Gastrocnemius medialis (tissue), 4 donors: Measurements from ENCODE around the gene CCDC112. TPM values are rescaled to one million over a fixed set of nuclear protein-coding genes. Genes with fewer than 3 reads are reported as not detected.

ENCODE experiments used
- ATAC-seq, 2 donors: fragments of 150-250 bp; one replicate each; pipeline ENCODE4 v1.9.1; 2016
- DNase-seq, 2 donors: peaks; one replicate each; pipeline ENCODE4 v3.0.0-alpha.2; 2019
- H3K27ac ChIP-seq, 4 donors: fragments of 200-600 bp; sonication (generic); 1 replicate in 1 of 4; 2 replicates in 3 of 4; pipeline ENCODE4 v1.5.1; 2016 to 2018; ENCODE audit warnings: mild to moderate bottlenecking in 2 of 4, moderate library complexity in 1 of 4
- H3K27me3 ChIP-seq, 3 donors: fragments of 200-600 bp; sonication (generic) in 2 of 3; 1 replicate in 1 of 3; 2 replicates in 2 of 3; pipeline versions ENCODE4 v1.5.1 to v1.6.0; 2016 to 2019; ENCODE audit warnings: mild to moderate bottlenecking in 1 of 3, moderate library complexity in 1 of 3
- H3K36me3 ChIP-seq, 2 donors: fragments of 200-600 bp; sonication (generic) in 1 of 2; one replicate each; pipeline ENCODE4 v1.5.1; 2017 to 2018
- H3K4me1 ChIP-seq, 2 donors: fragments of 200-600 bp; sonication (generic) in 1 of 2; one replicate each; pipeline ENCODE4 v1.5.1; 2016 to 2017; ENCODE audit warnings: mild to moderate bottlenecking in 2 of 2
- H3K4me3 ChIP-seq, 4 donors: fragments of 200-600 bp; sonication (generic) in 3 of 4; 1 replicate in 1 of 4; 2 replicates in 3 of 4; pipeline ENCODE4 v1.5.1; 2016 to 2019; ENCODE audit warnings: mild to moderate bottlenecking in 2 of 4
- H3K9me3 ChIP-seq, 3 donors: fragments of 200-600 bp; sonication (generic) in 2 of 3; 1 replicate in 1 of 3; 2 replicates in 2 of 3; pipeline ENCODE4 v1.5.1; 2016 to 2019
- POLR2A ChIP-seq, 2 donors: fragments of 450-650 bp; IDR thresholded peaks; one replicate each; pipeline ENCODE4 v1.6.1; 2017; ENCODE audit warnings: antibody characterized with exemption in 2 of 2, mild to moderate bottlenecking in 2 of 2, moderate library complexity in 2 of 2
- in situ Hi-C, 4 donors: fragments of 200-750 bp; cut with MboI; loops; one replicate each; pipeline versions ENCODE4 v1.15.0 to v1.8.0; 2017; ENCODE audit warnings: low sequenced_read_pairs in 4 of 4
- intact Hi-C: fragments of 100-400 bp; cut with DNase I; formaldehyde crosslinking; loops from one replicate; pipeline ENCODE4 v1.15.1; 2023; ENCODE audit warnings: low total_unique reads
- total RNA-seq, 4 donors: library from RNA; depleted of rRNA; stranded (reverse); fragments of >200 nt; gene quantifications; one replicate each; pipeline versions ENCODE4 v1.1.0 to v1.2.3, GENCODE V29; 2016
- TF ChIP-seq, protein P1 (sequence below), 5 experiments: fragments of 450-650 bp in 3 of 5; fragments of 200-600 bp in 2 of 5; sonication (generic) in 2 of 5; IDR thresholded peaks in 4 of 5; conservative IDR thresholded peaks in 1 of 5; 1 replicate in 4 of 5; 2 replicates in 1 of 5; pipeline ENCODE4 v1.5.1; 2016 to 2019; ENCODE audit warnings: antibody characterized with exemption in 5 of 5, mild to moderate bottlenecking in 3 of 5, moderate library complexity in 3 of 5

CCDC112 gene
- total RNA-seq, 4 donors from 2014 or later = 2.1 to 4.8 (median 3.8) TPM

DNA sequence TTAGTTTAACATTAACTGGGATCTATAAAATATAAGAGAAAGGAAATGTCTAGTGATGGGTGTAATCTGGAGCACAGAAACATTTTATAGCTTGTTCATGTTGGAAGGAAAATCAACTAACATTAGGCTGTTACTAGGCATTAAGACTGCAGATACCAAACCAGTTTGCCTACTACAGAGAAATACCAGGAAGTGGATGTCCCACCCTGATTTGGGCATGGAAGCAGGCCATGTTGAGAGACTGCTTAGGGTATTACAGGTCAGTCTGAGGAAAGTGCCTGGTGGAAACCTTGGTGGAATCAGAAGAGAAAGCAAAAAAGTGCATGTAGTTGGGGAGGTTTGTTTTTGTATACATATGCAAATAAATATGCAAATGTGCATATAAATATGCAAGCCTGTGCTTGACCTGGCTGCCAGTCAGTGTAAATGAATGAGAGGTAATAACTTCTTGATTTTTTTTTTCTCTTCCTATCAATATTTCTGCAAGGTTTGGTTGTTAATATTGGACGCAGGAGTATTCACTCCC is 9.6 kb upstream of the CCDC112 start:
- Histone ChIP-seq H3K4me3 (no peak overlapping the region), H3K4me1 (no peaks in the 10 kb centered on the region), H3K27ac (no peak overlapping the region), H3K36me3 (no peaks in the 10 kb centered on the region), H3K27me3 (no peaks in the 10 kb centered on the region), H3K9me3 (no peaks in the 10 kb centered on the region)
- DNase-seq (no peak), ATAC-seq (no peak)
- intact Hi-C loops = no loop called here
- no peak for TF ChIP-seq POLR2A (IDR thresholded peaks at IDR 0.05)
- TF ChIP-seq, protein P1, sequence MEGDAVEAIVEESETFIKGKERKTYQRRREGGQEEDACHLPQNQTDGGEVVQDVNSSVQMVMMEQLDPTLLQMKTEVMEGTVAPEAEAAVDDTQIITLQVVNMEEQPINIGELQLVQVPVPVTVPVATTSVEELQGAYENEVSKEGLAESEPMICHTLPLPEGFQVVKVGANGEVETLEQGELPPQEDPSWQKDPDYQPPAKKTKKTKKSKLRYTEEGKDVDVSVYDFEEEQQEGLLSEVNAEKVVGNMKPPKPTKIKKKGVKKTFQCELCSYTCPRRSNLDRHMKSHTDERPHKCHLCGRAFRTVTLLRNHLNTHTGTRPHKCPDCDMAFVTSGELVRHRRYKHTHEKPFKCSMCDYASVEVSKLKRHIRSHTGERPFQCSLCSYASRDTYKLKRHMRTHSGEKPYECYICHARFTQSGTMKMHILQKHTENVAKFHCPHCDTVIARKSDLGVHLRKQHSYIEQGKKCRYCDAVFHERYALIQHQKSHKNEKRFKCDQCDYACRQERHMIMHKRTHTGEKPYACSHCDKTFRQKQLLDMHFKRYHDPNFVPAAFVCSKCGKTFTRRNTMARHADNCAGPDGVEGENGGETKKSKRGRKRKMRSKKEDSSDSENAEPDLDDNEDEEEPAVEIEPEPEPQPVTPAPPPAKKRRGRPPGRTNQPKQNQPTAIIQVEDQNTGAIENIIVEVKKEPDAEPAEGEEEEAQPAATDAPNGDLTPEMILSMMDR (IDR thresholded peaks at IDR 0.05 in 4 of 5, conservative IDR thresholded peaks at IDR 0.05 in 1 of 5) = no peak
- in situ Hi-C loops = loop anchor here in 1 of 4 donors (25.0 kb wide), 1 partner anchor 556 kb away; no protein-coding TSS in a partner anchor

DNA sequence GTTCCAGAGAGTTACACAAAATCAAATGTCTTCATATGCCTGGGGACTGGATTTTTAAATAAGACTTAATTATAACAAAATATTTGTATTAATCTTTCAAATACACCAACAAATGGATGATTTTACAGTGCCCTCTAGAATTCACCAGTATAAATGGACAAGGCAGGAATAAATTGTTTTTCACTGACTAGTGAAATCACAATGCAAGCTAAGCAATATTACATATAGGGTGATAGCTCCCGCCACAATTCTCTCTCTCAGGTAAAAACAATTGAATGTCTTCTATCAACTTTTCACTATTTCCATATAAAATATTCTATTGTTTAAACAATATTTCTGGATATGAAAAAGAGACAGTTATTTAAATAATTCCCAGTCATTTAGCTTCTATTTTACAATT is 8.0 kb upstream of the CCDC112 start:
- Histone ChIP-seq H3K9me3 (no peaks in the 10 kb centered on the region), H3K4me1 (no peaks in the 10 kb centered on the region), H3K27me3 (no peaks in the 10 kb centered on the region), H3K27ac (no peak overlapping the region), H3K4me3 (no peak overlapping the region), H3K36me3 (no peaks in the 10 kb centered on the region)
- TF ChIP-seq, protein P1 (IDR thresholded peaks at IDR 0.05 in 4 of 5, conservative IDR thresholded peaks at IDR 0.05 in 1 of 5) = no peak
- TF ChIP-seq POLR2A (IDR thresholded peaks at IDR 0.05) = no peak
- intact Hi-C loops (no loop called here), in situ Hi-C loops (loop anchor here in 1 of 4 donors (25.0 kb wide), 1 partner anchor 558 kb away; no protein-coding TSS in a partner anchor)
- DNase-seq (no peak), ATAC-seq (no peak)

DNA sequence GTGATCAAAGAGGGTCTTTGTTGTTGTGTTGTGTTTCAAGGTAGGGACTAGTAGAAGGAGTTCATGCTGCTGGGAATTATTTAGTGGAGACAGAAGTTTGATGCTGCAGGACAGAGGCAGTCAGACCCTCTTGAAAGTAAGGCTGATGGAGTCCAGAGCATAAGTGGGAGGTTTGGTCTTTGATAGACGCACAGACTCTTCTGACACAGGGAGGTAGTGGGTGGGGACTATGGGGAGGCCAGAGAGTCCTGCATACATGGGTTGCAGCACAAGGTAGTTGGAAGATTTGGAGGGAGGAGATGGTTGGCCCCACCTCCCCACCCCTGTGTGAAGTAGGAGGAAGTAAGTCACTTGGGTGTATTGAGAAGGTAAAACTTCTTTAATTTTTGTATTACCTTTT is 2.4 kb upstream of the CCDC112 start:
- DNase-seq (no peak), ATAC-seq (no peak)
- Histone ChIP-seq H3K27ac (no peak overlapping the region), H3K9me3 (no peaks in the 10 kb centered on the region), H3K27me3 (no peaks in the 10 kb centered on the region), H3K36me3 (no peaks in the 10 kb centered on the region), H3K4me3 (no peak overlapping the region), H3K4me1 (peaks cover 7 to 9% of the 10 kb centered on the region in 2 donors)
- in situ Hi-C loops (loop anchor here in 3 of 4 donors (25.0 kb wide), 3 partner anchors 538 to 788 kb away; partner anchors contain the start of genes AP3S1 (in 1 of the 3), ATG12 (in 1 of the 3) and COMMD10 (in 1 of the 3)), intact Hi-C loops (no loop called here)
- TF ChIP-seq, protein P1 (IDR thresholded peaks at IDR 0.05 in 4 of 5, conservative IDR thresholded peaks at IDR 0.05 in 1 of 5) = no peak
- no peak for TF ChIP-seq POLR2A (IDR thresholded peaks at IDR 0.05)

DNA sequence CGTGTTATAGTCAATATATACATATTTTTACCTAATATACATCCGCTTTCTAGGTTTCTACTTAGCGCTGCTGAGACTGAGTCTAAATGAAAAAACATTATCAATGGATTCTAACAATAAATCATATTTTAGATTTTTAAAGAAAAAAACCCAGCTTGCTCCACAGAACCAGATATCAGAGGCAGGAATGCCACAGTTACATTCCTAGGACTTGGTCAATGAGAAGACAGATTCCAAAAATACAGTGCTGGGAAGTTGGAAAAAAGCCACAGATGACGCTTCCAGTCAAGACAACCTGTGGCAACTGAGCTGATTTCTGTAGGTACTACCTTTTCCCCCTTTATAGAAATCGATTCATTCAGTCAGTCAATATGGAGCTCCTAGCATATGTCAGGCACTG is 577 bp upstream of the CCDC112 start:
- in situ Hi-C loops (loop anchor here in 3 of 4 donors (25.0 kb wide), 3 partner anchors 540 to 790 kb away; partner anchors contain the start of genes AP3S1 (in 1 of the 3), ATG12 (in 1 of the 3) and COMMD10 (in 1 of the 3)), intact Hi-C loops (no loop called here)
- ATAC-seq (no peak), DNase-seq (no peak)
- H3K4me1 ChIP-seq = peaks cover 7 to 9% of the 10 kb centered on the region in 2 donors
- no peaks in the 10 kb centered on the region for H3K9me3 ChIP-seq
- TF ChIP-seq, protein P1 (IDR thresholded peaks at IDR 0.05 in 4 of 5, conservative IDR thresholded peaks at IDR 0.05 in 1 of 5) = no peak
- TF ChIP-seq POLR2A (IDR thresholded peaks at IDR 0.05) = no peak
- H3K36me3 ChIP-seq = no peaks in the 10 kb centered on the region
- peak overlapping the region in 3 of 4 donors; percentile 71 to 84 (median 74) for H3K4me3 ChIP-seq
- no peaks in the 10 kb centered on the region for H3K27me3 ChIP-seq
- no peak overlapping the region for H3K27ac ChIP-seq
